Breast epithelium (tissue), 4 donors: ENCODE measurements around the gene PRKG1. TPM values are rescaled to one million over a fixed set of nuclear protein-coding genes. Genes with fewer than 3 reads are reported as not detected.

Source experiments
- DNase-seq, 2 donors: peaks; one replicate each; pipeline ENCODE4 v3.0.0-alpha.2; 2019; ENCODE audit warnings: low spot score in 2 of 2
- H3K27ac ChIP-seq, 2 donors: fragments of 200-600 bp; sonication (generic) in 1 of 2; one replicate each; pipeline ENCODE4 v1.5.1; 2016 to 2019; ENCODE audit warnings: mild to moderate bottlenecking in 1 of 2
- H3K27me3 ChIP-seq, 2 donors: fragments of 200-600 bp; sonication (generic) in 1 of 2; one replicate each; pipeline versions ENCODE4 v1.5.1 to v1.6.0; 2017 to 2019; ENCODE audit warnings: control low read depth in 1 of 2, mild to moderate bottlenecking in 1 of 2
- H3K36me3 ChIP-seq: fragments of 200-600 bp; one replicate; pipeline ENCODE4 v1.5.1; 2019
- H3K4me1 ChIP-seq, 2 donors: fragments of 200-600 bp; sonication (generic); one replicate each; pipeline ENCODE4 v1.5.1; 2016 to 2019; ENCODE audit warnings: control low read depth in 1 of 2
- H3K4me3 ChIP-seq, 3 donors: fragments of 200-600 bp; sonication (generic); 1 replicate in 2 of 3; 2 replicates in 1 of 3; pipeline ENCODE4 v1.5.1; 2016 to 2019; ENCODE audit warnings: mild to moderate bottlenecking in 3 of 3, moderate library complexity in 2 of 3
- H3K9me3 ChIP-seq, 2 donors: fragments of 200-600 bp; sonication (generic) in 1 of 2; one replicate each; pipeline ENCODE4 v1.5.1; 2016 to 2019; ENCODE audit warnings: control low read depth in 1 of 2
- POLR2A ChIP-seq: fragments of 450-650 bp; IDR thresholded peaks from one replicate; pipeline ENCODE4 v1.6.1; 2016; ENCODE audit warnings: antibody characterized with exemption, mild to moderate bottlenecking, moderate library complexity
- POLR2AphosphoS5 ChIP-seq, 3 donors: sonication (generic); formaldehyde crosslinking; IDR thresholded peaks; one replicate each; pipeline ENCODE4 v1.6.1; 2017; ENCODE audit warnings: antibody characterized with exemption in 3 of 3
- intact Hi-C: fragments of 100-400 bp; cut with DNase I; formaldehyde crosslinking; loops from one replicate; pipeline ENCODE4 v1.15.1; 2023; ENCODE audit warnings: low total_unique reads
- total RNA-seq, 3 donors: library from RNA; depleted of rRNA; stranded (reverse); fragments of >200 nt; gene quantifications; one replicate each; pipeline ENCODE4 v1.1.0, GENCODE V29; 2016
- TF ChIP-seq, protein P1 (sequence below), 3 donors: fragments of 450-650 bp; IDR thresholded peaks; one replicate each; pipeline ENCODE4 v1.5.1; 2016 to 2017; ENCODE audit warnings: antibody characterized with exemption in 3 of 3, mild to moderate bottlenecking in 3 of 3, moderate library complexity in 3 of 3

PRKG1 gene
- total RNA-seq, 3 donors from 2014 or later = 10.9 to 36.9 (median 19.7) TPM

DNA sequence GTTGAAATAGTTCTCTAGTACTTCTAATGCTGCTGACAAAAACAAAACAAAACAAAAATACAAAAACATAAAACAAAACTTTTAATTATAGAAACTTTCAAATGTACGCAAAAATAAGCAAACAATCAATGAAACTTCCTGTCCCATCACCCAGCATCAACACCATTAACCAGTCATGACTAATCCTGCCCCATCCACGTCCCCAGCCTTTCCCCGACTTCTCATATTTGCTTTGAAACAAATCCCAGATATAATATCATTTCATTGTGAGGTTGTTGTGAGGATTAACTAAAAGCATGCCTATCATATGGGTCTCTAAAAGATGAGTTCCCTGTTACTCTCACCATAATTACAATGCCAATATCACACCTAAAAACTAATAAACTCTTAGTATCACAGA lies 569.4 kb downstream of the PRKG1 start:
- Histone ChIP-seq H3K36me3 (no peaks in the 10 kb centered on the region), H3K9me3 (no peaks in the 10 kb centered on the region), H3K4me3 (no peak overlapping the region), H3K27me3 (no peaks in the 10 kb centered on the region), H3K4me1 (no peaks in the 10 kb centered on the region), H3K27ac (no peak overlapping the region)
- intact Hi-C loops = no loop called here
- no peak for TF ChIP-seq POLR2AphosphoS5 (IDR thresholded peaks at IDR 0.05)
- no peak for DNase-seq

DNA sequence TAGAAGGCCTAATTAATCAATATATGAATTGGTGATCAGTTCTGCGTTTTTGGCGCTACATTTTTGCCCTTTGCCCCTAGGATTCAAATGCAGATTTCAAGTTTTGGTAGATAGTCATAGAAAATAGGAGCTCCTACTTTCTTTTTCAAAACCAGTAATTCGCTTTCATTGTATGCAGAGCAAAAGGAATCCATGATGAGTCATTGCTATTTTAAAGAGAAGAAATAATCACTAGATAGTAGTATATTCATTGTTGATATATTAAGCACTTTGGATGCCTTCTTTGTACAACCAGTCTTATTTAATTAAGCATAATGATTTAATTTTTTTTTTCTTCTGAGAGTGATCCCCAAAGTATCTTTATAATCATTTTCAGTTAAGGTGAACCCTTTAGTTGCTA lies 574.8 kb downstream of the PRKG1 start:
- no peaks in the 10 kb centered on the region for H3K4me1 ChIP-seq

DNA sequence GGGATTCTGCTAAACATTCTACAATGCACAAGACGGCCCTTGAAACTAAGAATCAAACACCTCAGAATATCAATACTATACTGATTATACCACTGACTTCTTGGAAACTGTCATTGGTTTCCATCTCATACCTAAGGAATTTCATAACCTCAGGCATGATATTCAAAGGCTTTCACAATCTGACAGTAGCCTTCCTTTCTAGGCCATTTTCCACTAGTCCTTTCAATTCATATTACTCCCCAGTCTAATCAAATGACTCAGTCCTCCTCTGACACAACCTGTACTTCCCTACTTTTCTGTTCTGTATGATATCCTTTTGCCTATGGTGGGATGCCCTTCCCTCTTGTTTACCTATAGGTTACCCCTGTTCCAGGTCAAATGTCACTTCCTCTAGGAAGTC lies 576.8 kb downstream of the PRKG1 start:
- intact Hi-C loops = no loop called here
- no peaks in the 10 kb centered on the region for H3K36me3 ChIP-seq

More for the DNA sequence above, 574.8 kb downstream of the PRKG1 start:
- Histone ChIP-seq H3K9me3 (no peaks in the 10 kb centered on the region), H3K36me3 (no peaks in the 10 kb centered on the region), H3K4me3 (no peak overlapping the region), H3K27me3 (no peaks in the 10 kb centered on the region), H3K27ac (no peak overlapping the region)
- DNase-seq = no peak
- TF ChIP-seq, protein P1, sequence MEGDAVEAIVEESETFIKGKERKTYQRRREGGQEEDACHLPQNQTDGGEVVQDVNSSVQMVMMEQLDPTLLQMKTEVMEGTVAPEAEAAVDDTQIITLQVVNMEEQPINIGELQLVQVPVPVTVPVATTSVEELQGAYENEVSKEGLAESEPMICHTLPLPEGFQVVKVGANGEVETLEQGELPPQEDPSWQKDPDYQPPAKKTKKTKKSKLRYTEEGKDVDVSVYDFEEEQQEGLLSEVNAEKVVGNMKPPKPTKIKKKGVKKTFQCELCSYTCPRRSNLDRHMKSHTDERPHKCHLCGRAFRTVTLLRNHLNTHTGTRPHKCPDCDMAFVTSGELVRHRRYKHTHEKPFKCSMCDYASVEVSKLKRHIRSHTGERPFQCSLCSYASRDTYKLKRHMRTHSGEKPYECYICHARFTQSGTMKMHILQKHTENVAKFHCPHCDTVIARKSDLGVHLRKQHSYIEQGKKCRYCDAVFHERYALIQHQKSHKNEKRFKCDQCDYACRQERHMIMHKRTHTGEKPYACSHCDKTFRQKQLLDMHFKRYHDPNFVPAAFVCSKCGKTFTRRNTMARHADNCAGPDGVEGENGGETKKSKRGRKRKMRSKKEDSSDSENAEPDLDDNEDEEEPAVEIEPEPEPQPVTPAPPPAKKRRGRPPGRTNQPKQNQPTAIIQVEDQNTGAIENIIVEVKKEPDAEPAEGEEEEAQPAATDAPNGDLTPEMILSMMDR (IDR thresholded peaks at IDR 0.05) = no peak
- TF ChIP-seq POLR2A (no peak), POLR2AphosphoS5 (IDR thresholded peaks at IDR 0.05) (no peak)
- intact Hi-C loops = no loop called here

DNA sequence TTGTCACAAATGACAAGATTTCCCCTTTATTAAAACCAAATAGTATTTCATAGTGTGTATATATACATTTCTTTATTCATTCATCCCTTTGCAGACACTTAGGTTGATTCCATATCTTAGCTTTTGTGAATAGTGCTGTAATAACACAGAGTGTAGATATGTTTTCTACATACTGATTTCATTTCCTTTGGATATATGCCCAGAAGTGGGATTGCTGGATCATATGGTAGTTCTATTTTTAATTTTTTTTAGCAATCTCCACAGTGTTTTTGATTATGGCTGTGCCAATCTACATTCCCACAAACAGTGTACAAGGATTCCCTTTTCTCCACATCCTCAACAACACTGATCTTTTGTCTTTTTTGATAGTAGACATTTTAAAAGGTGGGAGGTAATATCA lies 578.7 kb downstream of the PRKG1 start:
- no peak for DNase-seq
- H3K4me1 ChIP-seq = no peaks in the 10 kb centered on the region
- H3K9me3 ChIP-seq = no peaks in the 10 kb centered on the region
- no peak overlapping the region for H3K4me3 ChIP-seq
- intact Hi-C loops = no loop called here
- TF ChIP-seq POLR2A (no peak), POLR2AphosphoS5 (IDR thresholded peaks at IDR 0.05) (no peak)
- TF ChIP-seq, protein P1 (IDR thresholded peaks at IDR 0.05) = no peak
- H3K36me3 ChIP-seq = no peaks in the 10 kb centered on the region
- H3K27ac ChIP-seq = no peak overlapping the region
- H3K27me3 ChIP-seq = no peaks in the 10 kb centered on the region

More for the DNA sequence above, 576.8 kb downstream of the PRKG1 start:
- Histone ChIP-seq H3K27me3 (no peaks in the 10 kb centered on the region), H3K27ac (no peak overlapping the region), H3K4me1 (no peaks in the 10 kb centered on the region), H3K4me3 (no peak overlapping the region), H3K9me3 (no peaks in the 10 kb centered on the region)
- no peak for DNase-seq
- TF ChIP-seq, protein P1 (IDR thresholded peaks at IDR 0.05) = no peak
- TF ChIP-seq POLR2AphosphoS5 (IDR thresholded peaks at IDR 0.05) (no peak), POLR2A (no peak)

DNA sequence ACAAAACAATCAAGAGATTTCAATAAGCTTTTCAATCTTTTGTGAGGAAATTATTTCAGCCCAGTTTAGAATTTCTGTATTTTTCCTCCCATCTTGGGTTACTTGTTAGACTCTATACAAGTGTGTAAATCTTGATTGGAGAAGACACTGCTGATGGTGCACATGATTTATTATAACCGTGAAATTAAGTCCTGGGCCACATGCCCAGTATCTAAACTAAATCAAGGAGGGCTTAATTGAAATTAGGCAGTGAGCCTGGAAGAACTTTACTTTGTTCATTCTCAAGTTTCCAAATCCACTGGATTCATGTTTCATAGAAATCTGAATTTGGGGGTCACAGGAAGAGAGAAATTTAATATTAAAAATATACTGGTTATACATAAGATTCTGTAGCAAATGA lies 580.6 kb downstream of the PRKG1 start:
- no peaks in the 10 kb centered on the region for H3K36me3 ChIP-seq
- intact Hi-C loops = no loop called here
- no peaks in the 10 kb centered on the region for H3K9me3 ChIP-seq
- no peak overlapping the region for H3K4me3 ChIP-seq
- no peaks in the 10 kb centered on the region for H3K27me3 ChIP-seq
- no peak overlapping the region for H3K27ac ChIP-seq
- no peak for TF ChIP-seq POLR2A
- TF ChIP-seq, protein P1 (IDR thresholded peaks at IDR 0.05) = no peak
- TF ChIP-seq POLR2AphosphoS5 (IDR thresholded peaks at IDR 0.05) = no peak
- no peak for DNase-seq
- H3K4me1 ChIP-seq = no peaks in the 10 kb centered on the region

DNA sequence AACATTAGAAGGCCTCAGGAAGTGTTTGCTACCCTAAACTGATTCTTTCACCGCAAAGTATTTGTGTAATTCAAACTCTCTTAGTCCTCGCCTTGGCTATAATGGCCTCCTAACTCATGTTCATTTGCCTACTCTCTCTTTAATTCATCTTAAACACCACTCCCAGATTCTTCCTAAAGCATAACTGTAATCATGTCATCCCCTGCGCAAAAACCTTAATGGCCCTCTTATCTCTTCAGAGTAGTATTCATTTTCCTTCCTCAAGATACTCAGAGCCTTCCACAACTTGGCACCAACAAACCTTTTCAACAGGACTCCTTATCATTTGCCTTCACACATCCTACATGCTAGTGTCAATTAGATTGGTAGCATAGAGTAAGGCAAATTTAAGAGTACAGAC lies 582.2 kb downstream of the PRKG1 start:
- Histone ChIP-seq H3K27me3 (no peaks in the 10 kb centered on the region), H3K27ac (no peak overlapping the region), H3K9me3 (no peaks in the 10 kb centered on the region), H3K4me1 (no peaks in the 10 kb centered on the region), H3K36me3 (no peaks in the 10 kb centered on the region), H3K4me3 (no peak overlapping the region)
- intact Hi-C loops = no loop called here
- TF ChIP-seq, protein P1 (IDR thresholded peaks at IDR 0.05) = no peak
- no peak for TF ChIP-seq POLR2AphosphoS5 (IDR thresholded peaks at IDR 0.05)
- TF ChIP-seq POLR2A = no peak
- no peak for DNase-seq
